MM.1S (cell line): ENCODE data around the gene FGF19.

ENCODE experiments used
- DNase-seq: peaks from one replicate; pipeline ENCODE4 v3.0.0-alpha.2; 2015
- H2AFZ ChIP-seq: fragments of 300-600 bp; sonication (generic); 2 replicates; pipeline ENCODE4 v1.6.0; 2016; ENCODE audit warnings: antibody characterized with exemption, low read length
- H3F3A ChIP-seq: fragments of 300-600 bp; sonication (generic); 2 replicates; pipeline ENCODE4 v1.6.1; 2016; ENCODE audit warnings: mild to moderate bottlenecking, antibody characterized with exemption, low read length, moderate library complexity, mixed read lengths; ENCODE audit not compliant: insufficient read depth
- H3K27ac ChIP-seq: fragments of 300-600 bp; sonication (generic); 2 replicates; pipeline ENCODE4 v1.5.1; 2016; ENCODE audit warnings: mild to moderate bottlenecking, low read length
- H3K27me3 ChIP-seq: fragments of 300-600 bp; sonication (generic); replicated peaks from 2 replicates; pipeline ENCODE4 v1.6.0; 2016; ENCODE audit warnings: low read length; ENCODE audit not compliant: insufficient read depth
- H3K36me3 ChIP-seq: fragments of 300-600 bp; sonication (generic); replicated peaks from 2 replicates; pipeline ENCODE4 v1.6.1; 2016; ENCODE audit warnings: mild to moderate bottlenecking, low read length, mixed read lengths; ENCODE audit not compliant: insufficient read depth
- H3K4me1 ChIP-seq: fragments of 300-600 bp; sonication (generic); 2 replicates; pipeline ENCODE4 v1.6.1; 2016; ENCODE audit warnings: low read length, mixed read lengths
- H3K4me2 ChIP-seq: fragments of 300-600 bp; sonication (generic); 2 replicates; pipeline ENCODE4 v1.6.0; 2016; ENCODE audit warnings: low read depth, low read length
- H3K4me3 ChIP-seq: fragments of 300-600 bp; sonication (generic); 2 replicates; pipeline ENCODE4 v1.5.1; 2016; ENCODE audit warnings: low read length, mixed read lengths
- H3K79me2 ChIP-seq: fragments of 300-600 bp; sonication (generic); 2 replicates; pipeline ENCODE4 v1.6.1; 2016; ENCODE audit warnings: mixed run types, low read length, mixed read lengths
- H3K9ac ChIP-seq: fragments of 300-600 bp; sonication (generic); 2 replicates; pipeline ENCODE4 v1.6.1; 2016; ENCODE audit warnings: low read length, mixed read lengths
- H3K9me2 ChIP-seq: fragments of 300-600 bp; sonication (generic); replicated peaks from 2 replicates; pipeline ENCODE4 v1.6.1; 2016; ENCODE audit warnings: mild to moderate bottlenecking, low read length, mixed read lengths; ENCODE audit not compliant: insufficient read depth
- H3K9me3 ChIP-seq: fragments of 300-600 bp; sonication (generic); replicated peaks from 2 replicates; pipeline ENCODE4 v1.6.1; 2016; ENCODE audit warnings: mild to moderate bottlenecking, low read length, mixed read lengths; ENCODE audit not compliant: insufficient read depth
- H4K20me1 ChIP-seq: fragments of 300-600 bp; sonication (generic); 2 replicates; pipeline ENCODE4 v1.6.1; 2016; ENCODE audit warnings: mild to moderate bottlenecking, low read length, moderate library complexity, mixed read lengths; ENCODE audit not compliant: insufficient read depth
- CTCF ChIP-seq: fragments of 300-600 bp; sonication (generic); IDR thresholded peaks from 2 replicates; pipeline ENCODE4 v1.5.1; 2016; ENCODE audit warnings: antibody characterized with exemption, low read length, mixed read lengths
- EZH2 ChIP-seq: fragments of 300-600 bp; sonication (generic); optimal IDR thresholded peaks from 2 replicates; pipeline ENCODE3; 2017; ENCODE audit warnings: low read depth, mild to moderate bottlenecking, antibody characterized with exemption, low read length, mixed read lengths
- EZH2phosphoT487 ChIP-seq: fragments of 300-600 bp; sonication (generic); IDR thresholded peaks from 2 replicates; pipeline ENCODE4 v1.6.1; 2018; ENCODE audit warnings: antibody characterized with exemption, low read length

FGF19 gene

DNA sequence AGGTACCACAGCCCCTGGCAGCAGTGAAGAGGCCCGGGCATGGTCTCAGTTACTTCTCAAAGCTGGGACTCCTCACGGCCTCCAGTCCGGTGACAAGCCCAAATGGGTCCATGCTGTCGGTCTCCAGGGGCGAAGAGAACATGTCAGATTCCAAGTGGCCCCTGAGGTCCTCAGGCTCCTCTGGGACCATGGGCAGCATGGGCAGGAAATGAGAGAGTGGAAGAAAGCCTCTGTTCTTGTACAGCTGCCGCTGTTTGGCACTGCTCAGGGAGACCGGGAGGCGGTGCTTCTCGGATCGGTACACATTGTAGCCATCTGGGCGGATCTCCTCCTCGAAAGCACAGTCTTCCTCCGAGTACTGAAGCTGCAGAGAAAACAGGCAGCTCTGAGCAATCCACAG is 4.6 kb downstream of the FGF19 start:
- no peaks in the 10 kb centered on the region for H4K20me1 ChIP-seq
- DNase-seq = no peak
- no peak overlapping the region for H3K9ac ChIP-seq

DNA sequence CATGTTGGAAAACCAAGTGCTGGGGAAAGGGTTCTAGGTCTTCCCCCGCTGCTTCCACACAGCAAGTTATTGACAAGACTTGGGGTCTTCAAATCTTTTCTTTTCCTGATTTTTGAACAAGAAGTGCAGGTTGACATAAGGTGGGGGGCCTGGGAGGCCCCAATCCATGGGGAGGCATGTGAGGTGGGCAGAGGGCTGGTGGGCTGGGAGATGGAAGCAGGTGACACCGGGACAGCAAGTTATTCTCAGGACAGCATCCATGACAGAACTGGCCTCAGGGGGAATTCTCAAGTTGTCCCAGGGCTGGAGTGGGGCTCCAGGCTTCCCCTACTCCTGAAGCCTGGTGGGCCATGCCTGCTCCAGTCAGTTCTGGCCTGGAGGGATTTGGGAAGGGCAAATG is 5.5 kb downstream of the FGF19 start:
- no peak overlapping the region for H2AFZ ChIP-seq
- H3K9me2 ChIP-seq = no peaks in the 10 kb centered on the region
- H3K27ac ChIP-seq = no peak overlapping the region
- TF ChIP-seq CTCF = no peak
- TF ChIP-seq EZH2 = no peak
- no peak for TF ChIP-seq EZH2phosphoT487
- H3K4me3 ChIP-seq = no peak overlapping the region
- no peaks in the 10 kb centered on the region for H3K36me3 ChIP-seq
- H3K4me1 ChIP-seq = no peaks in the 10 kb centered on the region
- H3F3A ChIP-seq = no peaks in the 10 kb centered on the region
- no peaks in the 10 kb centered on the region for H4K20me1 ChIP-seq
- DNase-seq = no peak
- H3K4me2 ChIP-seq = no peak overlapping the region
- H3K27me3 ChIP-seq = peaks cover 93% of the 10 kb centered on the region
- no peaks in the 10 kb centered on the region for H3K9me3 ChIP-seq
- H3K79me2 ChIP-seq = no peaks in the 10 kb centered on the region
- H3K9ac ChIP-seq = no peak overlapping the region

More for the DNA sequence above, 4.6 kb downstream of the FGF19 start:
- Histone ChIP-seq H3K4me3 (no peak overlapping the region), H3K4me1 (no peaks in the 10 kb centered on the region), H3K4me2 (no peak overlapping the region), H3K9me3 (no peaks in the 10 kb centered on the region), H3K27me3 (peaks cover 92% of the 10 kb centered on the region), H2AFZ (no peak overlapping the region), H3K36me3 (no peaks in the 10 kb centered on the region), H3K27ac (no peak overlapping the region), H3K9me2 (no peaks in the 10 kb centered on the region), H3F3A (no peaks in the 10 kb centered on the region), H3K79me2 (no peaks in the 10 kb centered on the region)
- TF ChIP-seq CTCF = no peak
- no peak for TF ChIP-seq EZH2
- no peak for TF ChIP-seq EZH2phosphoT487

DNA sequence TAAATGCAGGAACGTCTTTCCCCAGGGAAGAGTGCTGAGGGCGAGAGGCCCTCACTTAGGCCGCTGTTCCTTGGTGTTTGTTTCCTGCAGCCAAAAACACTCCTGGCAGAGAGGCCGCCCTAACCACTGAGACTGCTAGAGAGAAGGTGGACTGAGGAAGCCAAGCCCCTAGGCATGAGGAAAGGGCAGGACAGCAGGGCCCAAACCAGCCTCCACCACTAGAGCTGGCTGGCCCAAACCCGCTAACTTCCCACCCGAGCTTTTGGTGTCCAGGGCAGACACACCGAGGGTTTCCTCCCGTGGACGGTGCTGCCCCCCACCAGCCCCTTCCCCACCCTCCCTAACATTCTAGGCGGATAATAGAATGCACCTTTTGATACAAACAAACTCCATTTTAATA is 6.0 kb downstream of the FGF19 start:
- no peak for DNase-seq
- H3K36me3 ChIP-seq = no peaks in the 10 kb centered on the region
- H3K27me3 ChIP-seq = peaks cover 93% of the 10 kb centered on the region

More for the DNA sequence above, 6.0 kb downstream of the FGF19 start:
- H3K9me3 ChIP-seq = no peaks in the 10 kb centered on the region
- no peak overlapping the region for H3K4me2 ChIP-seq
- TF ChIP-seq CTCF (no peak), EZH2phosphoT487 (no peak), EZH2 (no peak)
- no peaks in the 10 kb centered on the region for H3F3A ChIP-seq
- no peak overlapping the region for H3K9ac ChIP-seq
- H3K4me1 ChIP-seq = no peaks in the 10 kb centered on the region
- no peak overlapping the region for H3K4me3 ChIP-seq
- no peaks in the 10 kb centered on the region for H4K20me1 ChIP-seq
- H2AFZ ChIP-seq = no peak overlapping the region
- no peaks in the 10 kb centered on the region for H3K79me2 ChIP-seq
- H3K9me2 ChIP-seq = no peaks in the 10 kb centered on the region
- H3K27ac ChIP-seq = no peak overlapping the region
